HG03342 (cell line): Measurements from ENCODE around the gene ZNF790.
"Not testable (repeated sequence)": the region's sequence is repeated elsewhere in the genome, so short reads cannot be mapped to it uniquely, and the experiment has no call there.

Source experiments
- ATAC-seq: cut with Tn5 transposase; IDR thresholded peaks from one replicate; pipeline ENCODE4 v1.9.1; 2021; ENCODE audit warnings: mild to moderate bottlenecking, moderate library complexity; ENCODE audit not compliant: unreplicated experiment

Gene ZNF790

DNA sequence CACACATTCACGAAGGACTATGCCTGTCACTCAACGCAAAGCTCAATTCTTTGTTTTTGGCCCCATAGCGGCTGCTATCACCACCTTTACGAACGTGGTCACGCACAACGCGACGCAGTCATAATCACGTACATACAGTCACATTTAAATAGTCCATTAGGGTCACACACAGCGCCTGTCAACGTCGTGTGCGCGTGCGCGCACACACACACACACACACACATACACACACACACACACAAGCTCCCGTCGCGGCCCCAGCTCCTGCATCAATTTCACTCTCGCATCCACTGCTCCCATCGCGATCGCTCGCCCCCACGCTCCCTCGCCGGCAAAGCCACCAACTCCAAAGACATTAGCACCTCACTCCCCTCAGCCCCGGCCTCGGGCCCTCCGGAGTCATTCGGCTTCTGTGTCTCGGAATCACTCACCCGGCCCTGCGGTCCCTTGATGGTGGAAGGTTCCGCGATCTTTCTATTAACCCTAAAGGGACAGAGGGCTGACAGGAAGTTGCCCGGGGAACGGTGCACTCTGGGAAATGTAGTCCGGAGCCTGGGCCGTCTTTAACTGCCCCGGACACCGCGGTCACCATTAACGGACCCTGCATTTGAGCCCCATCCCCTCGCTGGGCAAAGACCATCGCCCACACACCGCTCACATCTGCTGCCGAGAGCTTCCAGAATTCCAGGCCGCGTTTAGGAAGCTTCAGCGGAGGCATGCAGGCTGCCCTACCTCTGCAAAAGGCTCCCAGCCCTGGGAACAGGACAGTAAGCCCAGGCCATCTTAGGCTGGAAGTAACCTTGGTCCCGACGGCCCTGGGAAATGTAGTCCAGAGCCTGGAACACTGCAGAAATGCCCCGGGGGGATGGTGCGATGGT, at the start of gene ZNF790:
Gene ZNF790, minus strand, starts transcription at position 482 of the 878 bp plus-strand sequence. CDS start 12,768 bp downstream, outside the sequence.
- ATAC-seq = peak; percentile 83

DNA sequence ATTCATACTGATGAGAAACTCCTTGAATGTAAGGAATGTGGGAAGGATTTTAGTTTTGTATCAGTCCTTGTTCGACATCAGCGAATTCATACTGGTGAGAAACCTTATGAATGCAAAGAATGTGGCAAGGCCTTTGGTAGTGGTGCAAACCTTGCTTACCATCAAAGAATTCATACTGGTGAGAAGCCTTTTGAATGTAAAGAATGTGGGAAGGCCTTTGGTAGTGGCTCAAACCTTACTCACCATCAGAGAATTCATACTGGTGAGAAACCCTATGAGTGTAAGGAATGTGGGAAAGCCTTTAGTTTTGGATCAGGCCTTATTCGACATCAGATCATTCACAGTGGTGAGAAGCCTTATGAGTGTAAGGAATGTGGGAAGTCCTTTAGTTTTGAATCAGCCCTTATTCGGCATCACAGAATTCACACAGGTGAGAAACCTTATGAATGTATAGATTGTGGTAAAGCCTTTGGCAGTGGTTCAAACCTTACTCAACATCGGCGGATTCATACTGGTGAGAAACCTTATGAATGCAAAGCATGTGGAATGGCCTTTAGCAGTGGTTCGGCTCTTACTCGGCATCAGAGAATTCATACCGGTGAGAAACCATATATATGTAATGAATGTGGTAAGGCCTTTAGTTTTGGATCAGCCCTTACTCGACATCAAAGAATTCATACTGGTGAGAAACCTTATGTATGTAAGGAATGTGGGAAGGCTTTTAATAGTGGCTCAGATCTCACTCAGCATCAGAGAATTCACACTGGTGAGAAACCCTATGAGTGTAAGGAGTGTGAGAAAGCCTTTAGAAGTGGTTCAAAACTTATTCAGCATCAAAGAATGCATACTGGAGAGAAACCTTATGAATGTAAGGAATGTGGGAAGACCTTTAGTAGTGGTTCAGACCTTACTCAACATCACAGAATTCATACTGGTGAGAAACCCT, 39.1 kb upstream of the ZNF790 start:
- no peak for ATAC-seq

DNA sequence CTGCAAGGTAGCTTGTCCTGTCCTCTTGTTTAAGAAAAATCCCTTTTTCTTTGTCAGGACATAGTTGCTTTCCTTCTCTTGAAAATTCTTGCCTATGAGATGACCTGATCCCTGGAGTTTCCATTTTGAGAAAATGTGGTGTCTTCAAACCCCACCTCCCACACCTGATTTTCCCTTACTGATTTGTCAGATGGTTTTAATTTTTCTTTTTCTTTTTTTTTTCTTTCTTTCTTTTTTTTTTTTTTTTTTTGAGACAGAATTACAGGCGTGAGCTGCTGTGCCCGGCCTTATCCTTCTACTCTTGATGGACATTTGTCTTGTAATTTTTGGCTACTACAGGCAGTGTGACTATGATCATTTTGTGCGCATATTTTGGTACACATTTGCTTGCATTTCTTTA, 13.7 kb upstream of the ZNF790 start:
- ATAC-seq = no peak

DNA sequence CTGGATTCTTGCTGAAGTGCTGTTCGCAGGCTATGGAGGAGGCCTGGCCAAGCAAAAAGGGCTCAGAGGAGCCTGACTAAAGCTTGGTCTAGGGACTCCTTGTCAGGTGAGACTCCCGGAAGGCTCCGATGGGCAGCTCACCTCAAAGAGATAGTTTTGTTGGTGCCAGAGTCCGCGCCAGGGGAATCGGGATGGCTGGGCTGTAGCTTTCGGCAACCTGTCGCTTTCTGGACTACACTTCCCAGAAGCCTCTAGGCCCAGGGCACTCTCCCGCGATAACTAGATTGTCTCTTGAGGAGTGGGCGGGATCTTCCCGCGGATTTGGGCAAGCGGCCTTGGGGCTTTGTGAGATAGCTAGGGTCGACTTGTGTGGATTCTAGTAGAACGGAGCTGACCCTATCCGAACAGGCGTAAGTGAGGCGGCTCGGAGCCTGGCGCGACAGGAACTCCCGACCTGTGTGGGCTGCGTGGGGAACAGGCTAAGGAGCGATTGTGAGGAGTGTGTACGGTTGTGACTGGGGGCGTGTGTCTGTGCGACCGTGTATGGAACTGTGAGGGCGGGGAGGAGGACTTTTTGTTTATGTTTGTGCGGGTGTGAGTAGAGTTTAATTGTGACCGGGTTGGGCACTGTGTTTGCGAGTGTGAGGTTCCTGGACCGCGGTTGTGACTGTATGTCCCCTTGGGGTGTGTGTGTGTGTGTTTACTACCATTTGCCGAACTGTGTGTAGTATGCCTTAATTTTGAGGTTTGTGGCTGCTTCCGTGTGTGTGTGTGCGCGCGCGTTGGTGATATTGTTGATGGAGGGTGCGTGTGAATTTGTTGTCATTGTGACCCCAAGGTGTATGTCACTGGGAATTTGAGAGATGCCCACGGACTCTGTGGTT, 12.6 kb upstream of the ZNF790 start, which contains the start of gene ZNF345:
Gene ZNF345, plus strand, starts transcription at position 318 of the 884 bp plus-strand sequence. CDS start 25,955 bp downstream, outside the sequence.
- peak; percentile 80 for ATAC-seq

DNA sequence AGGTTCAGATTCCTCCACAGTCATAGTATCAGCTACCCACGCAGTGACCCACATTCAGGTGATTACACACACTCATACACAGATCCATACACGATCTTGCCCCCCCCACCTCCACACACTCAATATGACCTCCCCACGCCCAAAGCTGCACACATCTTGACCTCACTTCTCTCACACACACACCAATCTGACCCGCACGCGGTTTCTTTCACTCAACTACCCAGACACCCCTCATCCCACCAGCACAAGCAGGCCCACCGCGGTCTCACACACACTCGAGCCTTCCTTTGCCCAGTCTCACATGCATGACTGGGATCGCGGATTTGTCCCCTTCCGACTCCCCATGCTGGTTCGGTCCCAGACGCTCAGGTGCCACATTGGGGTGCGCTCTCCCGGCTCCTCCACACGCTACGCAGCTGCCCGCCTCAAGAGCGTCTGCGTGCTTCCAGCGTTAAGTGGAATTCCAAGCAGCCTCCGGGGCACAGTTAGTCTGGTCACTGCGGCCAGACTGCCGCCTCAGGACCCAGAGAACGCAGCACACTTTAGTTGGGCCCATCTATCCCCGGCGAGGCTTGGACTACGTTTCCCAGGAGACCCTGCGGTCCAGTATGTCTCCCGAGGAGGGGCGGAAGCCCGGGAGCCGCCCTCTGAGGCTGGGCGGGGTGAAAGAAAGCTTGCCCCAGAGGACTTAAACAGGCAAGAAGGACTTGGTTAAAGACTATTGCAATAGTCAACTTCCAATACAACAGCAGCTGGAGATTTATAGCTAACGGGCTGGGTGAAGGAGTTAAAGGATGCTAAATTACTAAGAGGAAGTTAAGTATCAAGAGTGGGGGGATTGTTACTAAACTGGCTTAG, 11.7 kb upstream of the ZNF790 start:
- peak; percentile 82 for ATAC-seq

DNA sequence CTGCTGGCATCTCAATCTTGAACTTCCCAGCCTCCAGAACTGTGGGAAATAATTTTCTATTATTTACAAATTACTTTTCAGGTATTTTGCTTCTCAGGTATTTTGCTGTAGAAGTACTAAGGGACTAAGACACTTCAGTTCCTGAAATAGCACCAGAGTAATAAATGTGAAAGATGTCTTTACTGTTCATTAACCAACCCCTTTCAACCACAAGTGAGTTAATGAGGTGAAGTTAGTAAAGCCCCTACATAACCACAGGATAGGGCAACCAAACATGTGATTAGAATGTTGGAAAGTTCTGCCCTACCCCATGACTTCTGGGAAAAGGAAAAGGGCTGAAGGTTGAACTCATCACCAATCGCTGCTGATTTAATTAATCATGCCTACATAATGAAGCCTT, 9.8 kb upstream of the ZNF790 start:
- no peak for ATAC-seq

DNA sequence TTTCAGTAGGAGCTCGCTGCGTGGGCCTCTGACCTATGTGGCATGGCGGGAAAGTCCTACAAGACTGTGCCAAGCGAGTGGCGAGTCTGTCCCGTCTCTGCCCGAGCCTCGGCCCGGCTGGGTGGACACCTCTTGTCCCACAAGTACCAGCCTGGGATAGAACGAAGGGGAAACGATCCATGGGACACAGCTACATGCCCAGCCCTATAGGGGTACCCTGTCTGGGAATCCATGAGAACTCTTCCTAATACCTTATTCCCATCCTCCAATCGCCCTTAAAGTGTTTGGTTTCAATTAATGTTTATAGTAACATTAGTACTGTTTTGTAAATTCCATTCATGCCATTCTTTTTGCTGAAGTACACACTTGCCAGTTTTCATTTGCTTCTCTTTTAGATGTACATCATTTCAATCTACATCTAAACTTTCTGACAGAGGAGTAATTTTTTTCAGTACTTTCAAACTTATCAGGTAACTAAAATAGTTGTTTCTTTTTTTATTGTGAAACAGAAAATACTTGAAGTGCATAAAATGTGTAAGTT, 667 bp upstream of the ZNF790 start:
- no peak for ATAC-seq

DNA sequence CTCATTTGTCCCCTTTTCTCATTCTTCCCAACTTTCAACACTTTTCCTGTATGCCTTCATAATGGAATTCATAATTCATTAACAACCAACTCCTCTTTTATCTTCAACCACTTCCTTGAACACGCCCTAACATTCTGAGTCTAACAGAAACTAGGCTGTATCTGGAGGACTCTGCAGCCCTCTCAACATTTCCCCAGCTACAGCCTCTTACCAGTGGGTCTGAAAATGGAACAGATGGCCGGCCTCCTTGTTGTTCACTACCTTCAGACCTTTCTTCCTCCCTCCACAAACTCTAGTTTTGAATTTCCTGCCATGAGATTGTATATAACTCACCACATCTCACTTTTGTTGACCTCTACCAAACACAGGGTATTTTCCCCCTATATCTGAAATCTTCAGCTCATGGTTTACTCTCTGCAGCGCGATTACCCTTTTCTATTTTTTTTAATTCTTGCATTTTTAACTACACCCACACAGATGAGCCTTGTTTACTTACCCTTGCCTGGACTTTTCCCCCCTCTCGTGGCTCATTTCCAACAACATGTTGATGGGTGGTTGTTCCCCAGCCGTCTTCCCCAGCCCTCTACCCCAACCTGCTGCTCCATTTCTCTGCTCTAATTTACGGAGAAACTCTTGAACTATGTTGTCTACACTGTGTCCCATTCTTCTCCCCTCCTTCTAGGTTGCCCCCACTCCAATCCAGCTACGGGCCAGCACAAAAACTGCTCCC, 846 bp downstream of the ZNF790 start:
- ATAC-seq = peak; percentile 4

DNA sequence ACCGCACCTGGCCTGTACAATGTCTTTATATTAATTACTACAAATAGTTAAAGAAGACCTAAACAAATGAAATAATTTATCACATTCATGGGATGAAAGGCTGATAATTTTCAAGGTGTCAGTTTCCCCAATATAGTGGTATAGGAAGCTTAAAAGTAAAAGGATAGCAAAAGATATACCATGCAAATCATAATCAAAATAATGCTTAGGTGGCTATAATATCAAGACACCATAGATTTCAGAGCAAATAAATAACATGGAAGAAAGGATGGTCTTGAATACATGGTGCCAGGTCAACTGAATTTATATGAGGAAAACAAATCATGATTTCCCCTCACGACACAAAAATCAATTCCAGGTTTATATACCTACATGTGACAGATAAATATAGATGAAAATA, 4.8 kb downstream of the ZNF790 start:
- ATAC-seq = no peak

DNA sequence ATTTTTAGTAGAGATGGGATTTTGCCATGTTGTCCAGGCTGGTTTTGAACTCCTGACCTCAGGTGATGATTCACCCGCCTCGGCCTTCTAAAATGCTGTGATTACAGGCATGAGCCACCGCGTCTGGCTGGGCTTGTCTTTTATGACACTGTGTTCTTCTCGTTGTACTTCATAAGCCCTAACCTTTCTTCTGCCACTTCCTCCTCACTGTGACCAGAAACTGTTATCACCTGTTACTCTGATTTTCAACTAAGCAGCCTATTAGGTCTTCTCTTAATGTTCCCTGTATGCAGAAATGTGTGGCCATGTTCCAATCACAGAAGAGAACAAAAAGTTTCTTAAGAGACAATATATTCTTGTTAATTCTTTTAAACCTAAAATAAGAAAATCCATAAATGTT, 16.4 kb downstream of the ZNF790 start:
- ATAC-seq = no peak

DNA sequence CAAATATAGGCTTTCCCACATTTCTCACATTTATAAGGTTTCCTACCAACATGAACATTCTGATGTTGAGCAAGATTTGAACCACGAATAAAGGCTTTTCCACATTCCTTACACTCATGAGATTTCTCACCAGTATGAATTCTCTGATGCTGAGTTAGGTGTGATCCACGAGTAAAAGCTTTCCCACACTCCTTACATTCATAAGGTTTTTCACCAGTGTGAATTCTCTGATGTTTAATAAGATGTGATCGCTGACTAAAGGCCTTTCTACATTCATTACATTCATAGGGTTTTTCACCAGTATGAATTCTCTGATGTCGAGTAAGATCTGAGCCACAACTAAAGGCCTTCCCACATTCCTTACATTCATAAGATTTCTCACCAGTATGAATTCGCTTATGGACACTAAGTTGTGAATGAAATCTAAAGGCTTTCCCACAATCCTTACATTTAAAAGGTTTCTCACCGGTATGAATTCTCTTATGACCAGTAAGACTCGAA, 19.0 kb downstream of the ZNF790 start:
- no peak for ATAC-seq

DNA sequence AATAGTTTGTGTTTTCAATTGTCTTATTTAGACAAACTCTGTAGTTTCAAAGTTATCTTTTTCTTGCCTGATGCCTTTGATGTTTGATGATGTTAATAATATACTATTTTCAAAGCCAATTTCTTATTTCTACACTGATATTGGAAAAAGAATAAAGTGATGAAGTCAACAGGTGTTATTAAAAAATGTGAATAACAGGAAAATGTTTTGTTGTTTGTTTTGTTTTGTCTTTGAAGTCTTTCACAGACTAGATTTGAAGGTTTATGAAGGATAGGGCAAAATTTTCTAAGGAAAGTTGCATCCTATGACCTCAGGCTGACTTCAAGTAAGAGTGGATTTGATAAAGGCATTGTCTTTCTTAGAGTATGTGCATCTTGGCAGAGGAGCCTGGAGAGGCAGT, 31.2 kb downstream of the ZNF790 start:
- ATAC-seq = no peak

DNA sequence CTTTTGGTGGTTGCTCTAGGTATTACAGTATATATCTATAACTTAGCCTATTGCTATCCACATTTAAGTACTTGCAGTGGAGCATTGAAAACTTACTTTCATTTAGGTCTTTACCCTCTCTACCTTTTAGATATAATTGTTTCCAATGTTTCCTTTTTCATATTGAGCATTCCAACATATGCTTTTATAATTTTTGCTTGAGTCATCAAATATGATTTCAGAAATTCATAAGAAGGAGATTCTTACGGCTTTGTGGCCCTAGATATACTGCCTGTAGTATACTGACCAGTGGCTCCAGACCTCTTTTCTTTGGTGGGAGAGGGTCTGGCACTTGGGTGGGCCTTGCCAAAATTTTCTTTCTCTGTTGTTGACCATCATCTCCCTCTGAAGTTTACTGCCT, 32.8 kb downstream of the ZNF790 start:
- ATAC-seq = no peak

DNA sequence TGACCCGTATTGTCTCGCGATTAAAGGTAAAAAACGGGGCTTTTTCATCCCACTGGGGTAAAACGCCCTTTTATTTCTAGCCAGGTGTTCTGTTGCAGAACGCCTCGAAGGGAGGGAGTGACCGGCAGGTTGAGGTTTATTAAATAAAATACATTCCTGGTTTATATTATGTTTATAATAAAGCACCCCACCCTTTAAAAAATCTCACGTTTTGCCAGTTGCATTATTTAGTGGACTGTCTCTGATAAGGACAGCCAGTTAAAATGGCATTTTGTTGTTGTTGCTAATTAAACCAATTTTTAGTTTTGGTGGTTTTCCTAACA, 40.4 kb downstream of the ZNF790 start:
- no peak for ATAC-seq

DNA sequence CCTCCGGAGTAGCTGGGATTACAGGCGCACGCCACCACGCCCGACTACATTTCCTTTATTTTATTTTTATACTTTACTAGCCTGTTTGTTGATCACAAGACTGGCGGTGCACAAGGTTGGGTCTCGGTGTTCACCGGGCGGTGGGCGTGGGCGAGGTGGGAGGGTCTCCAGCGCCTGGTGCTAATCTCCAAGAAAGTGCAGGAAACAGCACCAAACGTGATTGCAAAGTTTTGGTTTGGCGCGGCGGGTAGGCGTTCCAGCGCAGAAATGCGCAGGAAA, 41.5 kb downstream of the ZNF790 start:
- no peak for ATAC-seq

DNA sequence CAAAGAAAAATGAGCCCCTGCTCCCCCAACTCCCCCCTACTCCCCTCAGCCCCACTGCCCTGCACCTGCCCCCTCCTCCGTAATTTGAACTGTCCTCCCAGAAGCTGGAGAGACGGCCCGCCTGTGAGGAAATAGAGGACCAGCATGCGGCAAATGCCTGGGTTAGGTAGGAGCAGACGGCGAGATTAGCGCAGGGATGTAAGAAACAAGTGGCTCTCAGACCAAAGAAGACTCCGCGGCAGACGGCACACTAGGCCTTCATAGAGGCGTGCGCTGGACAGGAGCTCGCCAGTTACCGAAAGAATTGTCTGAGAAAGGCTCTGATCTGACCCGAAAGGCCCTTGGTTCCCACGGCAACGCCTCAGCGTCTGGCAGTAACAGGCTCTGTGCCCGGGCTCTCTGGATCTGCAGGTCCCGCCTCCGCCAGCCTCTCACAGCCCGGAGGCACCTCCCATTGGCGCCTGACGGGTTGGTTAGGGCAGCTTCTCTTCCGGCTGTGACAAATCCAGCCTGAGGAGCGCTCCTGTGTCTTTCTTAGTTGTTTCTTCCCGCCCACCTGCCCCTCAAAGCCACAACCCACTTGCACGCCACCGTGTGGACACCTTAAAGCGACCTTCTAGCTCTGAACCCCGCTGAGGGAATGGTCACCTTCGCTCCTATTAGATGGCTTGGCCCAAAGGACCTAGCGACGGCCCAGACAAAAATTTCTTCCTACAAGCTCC, 46.6 kb downstream of the ZNF790 start:
- ATAC-seq = not testable (repeated sequence)

DNA sequence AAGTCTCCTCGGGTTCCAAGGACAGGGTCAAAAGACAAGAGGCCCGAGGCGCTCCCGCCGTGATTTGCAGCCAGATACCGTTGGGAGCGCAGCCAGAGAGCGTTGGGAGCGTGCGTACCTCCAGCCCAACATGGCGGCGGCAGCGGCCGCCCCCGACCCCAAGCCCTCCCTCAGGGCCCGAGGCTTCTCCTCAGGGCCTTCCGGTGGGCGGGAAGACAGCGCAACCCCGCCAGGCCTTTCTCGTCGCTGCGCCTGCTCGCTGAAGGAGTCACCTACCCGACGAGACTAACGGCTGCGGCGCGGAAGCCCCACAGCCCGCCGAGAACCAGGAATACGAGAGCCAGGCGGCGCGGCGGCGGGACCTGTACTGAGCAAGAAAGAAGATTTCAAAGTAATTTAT, 62.4 kb downstream of the ZNF790 start:
- ATAC-seq = no peak

DNA sequence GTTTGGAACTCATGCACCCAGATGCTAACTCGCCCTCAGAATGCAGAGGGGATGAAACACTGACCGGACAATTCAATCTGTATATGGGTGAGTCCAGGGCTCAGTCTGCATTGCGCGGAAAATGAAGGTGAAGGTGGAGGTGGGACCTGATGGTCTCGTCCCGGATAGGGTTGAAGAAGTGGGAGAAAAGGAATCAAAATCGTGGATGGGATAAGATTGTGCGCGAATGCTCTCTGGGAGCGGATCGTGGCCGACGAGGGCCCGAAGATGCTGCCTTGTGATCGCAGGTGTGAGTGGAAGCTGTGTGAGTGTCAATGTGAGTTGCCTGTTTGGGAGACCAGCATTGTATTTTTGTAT, 65.0 kb downstream of the ZNF790 start:
- ATAC-seq = no peak
